Activated gamma-delta T cell treated with Interleukin-2 at 50 U/mL for 16 hours (primary cell): ENCODE measurements around the gene CEACAM19.
"Not testable (repeated sequence)": the region's sequence is repeated elsewhere in the genome, so short reads cannot be mapped to it uniquely, and the experiment has no call there.

Experiments used
- DNase-seq: peaks from one replicate; pipeline ENCODE4 v3.0.0-alpha.2; 2020

CEACAM19 gene

DNA sequence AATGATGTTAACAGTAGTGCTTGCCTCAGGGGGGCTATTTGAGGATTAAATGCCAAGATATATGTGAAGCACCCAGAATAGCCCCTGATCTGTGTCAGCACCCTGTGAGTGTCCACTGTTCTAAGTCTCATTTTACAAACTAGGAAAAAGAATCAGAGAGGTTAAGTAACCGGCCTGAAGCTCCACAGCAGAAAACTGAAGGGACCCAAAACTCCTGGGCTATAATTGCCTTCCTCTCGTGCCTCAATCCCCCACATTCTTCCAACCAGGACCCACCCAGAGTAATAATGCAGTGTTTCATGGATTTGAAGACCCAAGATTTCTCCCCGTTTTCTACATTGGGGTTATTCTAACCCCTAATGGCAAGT is 25.2 kb upstream of the CEACAM19 start:
- DNase-seq: no peak

DNA sequence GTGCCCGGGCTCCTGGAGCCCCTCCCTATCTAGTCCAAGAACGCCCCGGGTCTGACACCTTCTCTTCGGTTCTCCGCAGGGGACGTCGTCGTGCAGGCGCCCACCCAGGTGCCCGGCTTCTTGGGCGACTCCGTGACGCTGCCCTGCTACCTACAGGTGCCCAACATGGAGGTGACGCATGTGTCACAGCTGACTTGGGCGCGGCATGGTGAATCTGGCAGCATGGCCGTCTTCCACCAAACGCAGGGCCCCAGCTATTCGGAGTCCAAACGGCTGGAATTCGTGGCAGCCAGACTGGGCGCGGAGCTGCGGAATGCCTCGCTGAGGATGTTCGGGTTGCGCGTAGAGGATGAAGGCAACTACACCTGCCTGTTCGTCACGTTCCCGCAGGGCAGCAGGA is 24.1 kb upstream of the CEACAM19 start:
- no peak for DNase-seq

DNA sequence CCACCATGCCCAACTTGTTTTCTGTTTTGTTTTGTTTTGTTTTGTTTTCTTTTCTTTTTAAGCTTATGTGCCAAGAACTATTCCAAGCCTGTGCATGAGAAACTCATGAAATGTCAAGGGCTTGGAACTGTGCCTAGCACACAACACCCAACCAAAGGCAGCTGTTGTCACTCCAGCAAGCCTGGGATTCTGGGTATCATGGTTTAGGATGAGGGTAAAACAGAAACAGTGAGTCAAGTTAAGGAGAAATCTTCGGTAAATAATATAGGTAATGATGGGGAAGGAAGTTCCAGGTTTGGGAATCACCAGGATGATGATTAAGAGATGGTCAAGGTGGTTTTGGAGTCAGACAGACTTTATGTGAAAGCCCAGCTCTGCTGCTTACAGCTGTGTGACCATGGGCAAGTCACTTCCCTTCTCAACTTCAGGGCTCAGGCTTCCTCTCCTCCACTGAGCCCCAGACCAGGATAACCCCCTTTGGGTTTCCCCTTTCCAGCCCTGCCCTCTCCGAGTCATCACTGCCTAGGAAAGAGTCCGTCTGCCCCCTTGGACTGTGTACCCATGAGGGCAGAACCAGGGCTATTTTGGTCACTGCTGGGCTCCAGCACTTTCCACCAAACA is 22.5 kb upstream of the CEACAM19 start:
- no peak for DNase-seq

DNA sequence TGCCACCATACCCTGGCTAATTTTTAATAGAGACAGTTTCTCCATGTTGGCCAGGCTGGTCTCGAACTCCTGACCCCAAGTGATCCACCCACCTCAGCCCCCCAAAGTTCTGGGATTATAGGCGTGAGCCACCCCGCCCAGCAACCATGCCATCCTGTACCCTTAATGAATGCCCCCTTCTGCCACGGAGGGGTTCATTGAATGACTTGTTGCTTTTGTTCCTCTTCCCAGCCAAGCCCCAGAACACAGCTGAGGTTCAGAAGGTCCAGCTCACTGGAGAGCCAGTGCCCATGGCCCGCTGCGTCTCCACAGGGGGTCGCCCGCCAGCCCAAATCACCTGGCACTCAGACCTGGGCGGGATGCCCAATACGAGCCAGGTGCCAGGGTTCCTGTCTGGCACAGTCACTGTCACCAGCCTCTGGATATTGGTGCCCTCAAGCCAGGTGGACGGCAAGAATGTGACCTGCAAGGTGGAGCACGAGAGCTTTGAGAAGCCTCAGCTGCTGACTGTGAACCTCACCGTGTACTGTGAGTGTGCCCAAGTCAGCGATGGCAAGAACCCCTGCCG is 21.6 kb upstream of the CEACAM19 start:
- no peak for DNase-seq

DNA sequence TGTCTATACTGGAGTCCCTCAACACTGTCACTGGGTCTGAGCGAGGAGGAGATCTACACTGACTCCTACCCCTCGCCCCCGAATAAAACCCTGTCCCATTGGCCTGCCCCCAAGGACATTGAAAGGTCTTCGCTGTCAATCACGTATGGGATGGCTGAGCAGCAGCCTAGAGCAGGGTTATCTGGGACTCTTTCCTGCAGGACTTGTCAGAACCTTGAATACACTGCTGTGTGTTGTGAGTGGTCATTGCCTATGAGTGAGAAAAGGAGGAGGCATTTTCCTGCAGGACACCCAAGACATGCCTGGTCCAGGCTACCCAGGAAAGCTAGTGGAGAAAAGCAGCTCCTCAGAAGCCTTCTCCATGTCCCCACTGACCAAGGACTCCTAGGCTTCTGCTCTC is 17.9 kb upstream of the CEACAM19 start:
- DNase-seq: no peak

DNA sequence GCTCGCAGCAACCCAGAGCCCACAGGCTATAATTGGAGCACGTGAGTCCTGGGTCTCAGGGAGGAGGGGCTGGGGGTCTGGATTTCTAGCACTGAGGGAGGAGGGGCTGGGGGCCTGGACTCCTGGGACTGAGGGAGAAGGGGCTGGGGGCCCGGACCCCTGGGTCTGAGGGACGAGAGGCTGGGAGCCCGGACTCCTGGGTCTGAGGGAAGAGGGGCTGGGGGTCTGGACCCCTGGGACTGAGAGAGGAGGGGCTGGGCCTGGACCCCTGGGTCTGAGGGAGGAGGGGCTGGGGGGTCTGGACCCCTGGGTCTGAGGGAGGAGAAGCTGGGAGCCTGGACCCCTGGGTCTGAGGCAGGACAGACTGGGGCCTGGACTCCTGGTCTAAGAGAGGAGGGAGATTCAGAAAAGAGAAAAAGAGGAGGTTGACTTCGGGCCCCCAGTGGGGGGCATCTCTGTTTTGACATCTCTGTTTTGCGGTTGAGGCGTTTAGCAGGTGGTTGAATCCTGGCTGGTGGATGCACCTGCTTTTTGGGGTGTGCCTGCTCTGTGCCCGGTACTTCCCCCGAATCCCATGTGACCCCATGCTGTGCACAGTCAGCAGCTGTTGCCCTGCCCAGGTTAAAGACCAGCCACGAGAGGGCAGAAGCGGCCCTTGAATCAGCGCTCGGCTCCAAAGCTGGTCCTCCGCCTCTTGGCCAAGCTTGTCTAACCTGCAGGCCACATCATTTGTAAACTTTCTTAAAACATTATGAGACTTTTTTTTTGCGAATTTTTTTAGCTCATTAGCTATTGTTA is 17.1 kb upstream of the CEACAM19 start:
- peak; percentile 57 for DNase-seq

DNA sequence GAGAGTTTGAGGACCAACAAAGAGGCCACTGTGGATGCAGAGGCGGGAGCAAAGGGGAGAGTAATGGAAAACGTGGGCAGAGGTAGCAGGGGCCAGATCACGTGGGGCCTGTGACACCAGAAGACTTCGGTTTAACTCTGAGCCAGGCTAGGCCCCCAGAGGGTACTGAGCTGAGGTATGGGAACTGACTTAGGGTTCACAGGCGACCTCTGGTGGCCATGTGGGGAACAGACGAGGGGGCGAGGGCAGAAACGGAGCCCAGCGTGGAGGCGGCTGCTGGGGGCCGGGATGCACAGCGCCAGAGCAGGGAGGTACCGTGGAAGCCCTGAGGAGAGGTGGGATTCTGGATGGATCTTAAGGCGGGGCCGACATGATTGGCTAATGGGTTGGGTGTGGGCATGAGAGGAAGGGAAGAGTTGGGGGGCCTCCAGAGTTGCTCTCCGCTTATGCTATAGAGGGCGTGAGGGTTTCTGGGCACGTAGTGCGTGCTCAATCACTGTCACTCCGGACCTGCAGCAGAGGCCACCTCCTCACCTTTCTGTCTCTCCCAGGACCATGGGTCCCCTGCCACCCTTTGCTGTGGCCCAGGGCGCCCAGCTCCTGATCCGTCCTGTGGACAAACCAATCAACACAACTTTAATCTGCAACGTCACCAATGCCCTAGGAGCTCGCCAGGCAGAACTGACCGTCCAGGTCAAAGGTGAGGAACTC is 13.9 kb upstream of the CEACAM19 start:
- DNase-seq: peak; percentile 61

DNA sequence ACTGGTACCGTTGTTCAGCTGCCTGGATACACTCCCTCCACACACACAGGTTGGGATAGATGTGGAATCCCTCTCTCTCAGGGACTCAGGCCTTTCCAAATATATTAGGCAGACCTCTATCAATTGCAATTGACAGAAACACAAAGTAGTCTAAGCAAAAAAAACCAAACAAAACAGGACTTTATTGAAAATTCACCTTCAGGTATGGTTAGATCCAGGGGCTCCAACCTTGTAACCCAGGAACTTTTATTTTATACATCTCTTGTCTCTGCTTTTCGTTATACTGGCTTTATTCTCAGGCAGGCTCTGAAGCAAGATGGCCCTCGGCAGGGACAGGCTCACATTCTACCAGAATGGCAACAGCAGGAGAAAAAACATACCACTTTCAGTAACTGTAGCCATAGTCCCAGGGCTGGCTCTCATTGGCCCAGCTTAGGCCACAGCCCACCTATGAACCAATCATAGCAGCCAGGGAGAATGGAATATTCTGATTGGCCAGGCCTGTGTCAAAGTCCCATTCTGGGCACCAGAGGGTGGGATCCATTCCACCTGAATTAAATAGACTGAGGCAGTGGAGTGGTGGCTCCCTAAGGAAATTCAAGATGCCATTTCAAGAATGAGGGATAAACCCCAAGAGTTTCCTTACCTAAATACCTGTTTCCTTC is 13.1 kb upstream of the CEACAM19 start:
- DNase-seq: no peak

DNA sequence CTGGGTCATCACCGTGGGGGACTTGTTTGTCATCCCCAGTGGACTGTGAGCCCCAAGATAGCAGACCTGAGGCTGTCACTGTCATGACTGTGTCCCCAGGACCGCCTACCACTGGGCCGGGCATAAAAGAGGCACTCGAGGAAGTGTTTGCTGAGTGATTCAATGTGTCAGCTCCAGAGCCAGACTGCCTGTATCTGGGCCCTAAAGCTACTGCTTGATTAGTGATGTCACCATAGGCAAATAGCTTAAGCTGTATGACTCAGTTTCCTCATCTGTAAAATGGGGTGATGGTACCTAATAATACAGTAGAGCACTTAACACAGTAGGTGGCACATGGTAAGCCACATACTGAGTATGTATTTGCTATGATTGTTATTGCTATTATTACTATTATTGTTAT is 11.2 kb upstream of the CEACAM19 start:
- DNase-seq: no peak

DNA sequence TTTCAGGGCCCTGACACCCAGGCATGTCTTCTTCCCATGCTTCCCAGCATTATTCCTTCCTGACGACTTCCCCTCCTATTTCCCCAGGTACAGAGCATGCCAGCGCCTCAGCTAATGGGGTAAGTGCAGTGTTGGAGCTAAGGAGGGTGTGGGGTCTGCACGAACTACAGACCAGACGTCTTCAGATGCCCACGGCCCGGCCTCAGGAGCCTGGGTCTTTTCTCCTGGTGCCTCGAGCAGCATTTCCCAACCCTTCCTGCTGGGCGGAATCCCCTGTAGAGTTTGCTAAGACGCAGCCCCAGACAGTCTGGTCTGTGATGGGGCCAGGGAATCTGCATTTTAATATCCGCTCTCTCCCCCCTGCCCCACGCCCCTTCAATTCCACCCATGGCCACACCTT is 10.1 kb upstream of the CEACAM19 start:
- no peak for DNase-seq

DNA sequence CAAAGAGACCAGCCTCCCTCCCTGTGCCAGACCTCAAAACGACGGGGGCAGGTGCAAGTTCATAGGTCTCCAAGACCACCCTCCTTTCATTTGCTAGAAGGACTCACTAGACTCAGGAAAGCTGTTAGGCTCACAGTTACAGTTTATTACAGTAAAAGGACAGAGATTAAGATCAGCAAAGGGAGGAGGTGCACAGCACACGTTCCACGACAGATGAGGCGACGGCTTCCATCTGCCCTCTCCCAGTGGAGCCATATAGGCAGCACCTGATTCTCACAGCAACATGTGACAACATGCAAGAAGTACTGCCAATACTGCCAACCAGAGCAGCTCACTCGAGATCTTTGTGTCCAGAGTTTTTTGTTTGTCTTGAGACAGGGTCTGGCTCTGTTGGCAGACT is 9.4 kb upstream of the CEACAM19 start:
- no peak for DNase-seq

DNA sequence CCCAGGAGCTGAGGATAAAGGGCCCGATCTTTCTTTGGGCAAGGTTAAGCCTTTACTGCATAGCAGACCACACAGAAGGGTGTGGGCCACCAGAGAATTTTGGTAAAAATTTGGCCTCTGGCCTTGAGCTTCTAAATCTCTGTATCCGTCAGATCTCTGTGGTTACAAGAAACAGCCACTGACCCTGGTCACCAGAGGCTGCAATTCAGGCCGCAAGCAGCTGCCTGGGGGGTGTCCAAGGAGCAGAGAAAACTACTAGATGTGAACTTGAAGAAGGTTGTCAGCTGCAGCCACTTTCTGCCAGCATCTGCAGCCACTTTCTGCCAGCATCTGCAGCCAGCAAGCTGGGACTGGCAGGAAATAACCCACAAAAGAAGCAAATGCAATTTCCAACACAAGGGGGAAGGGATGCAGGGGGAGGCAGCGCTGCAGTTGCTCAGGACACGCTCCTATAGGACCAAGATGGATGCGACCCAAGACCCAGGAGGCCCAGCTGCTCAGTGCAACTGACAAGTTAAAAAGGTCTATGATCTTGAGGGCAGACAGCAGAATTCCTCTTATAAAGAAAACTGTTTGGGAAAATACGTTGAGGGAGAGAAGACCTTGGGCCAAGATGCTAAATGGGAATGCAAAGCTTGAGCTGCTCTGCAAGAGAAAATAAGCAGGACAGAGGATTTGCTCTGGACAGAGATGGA is 8.4 kb upstream of the CEACAM19 start:
- DNase-seq: no peak

DNA sequence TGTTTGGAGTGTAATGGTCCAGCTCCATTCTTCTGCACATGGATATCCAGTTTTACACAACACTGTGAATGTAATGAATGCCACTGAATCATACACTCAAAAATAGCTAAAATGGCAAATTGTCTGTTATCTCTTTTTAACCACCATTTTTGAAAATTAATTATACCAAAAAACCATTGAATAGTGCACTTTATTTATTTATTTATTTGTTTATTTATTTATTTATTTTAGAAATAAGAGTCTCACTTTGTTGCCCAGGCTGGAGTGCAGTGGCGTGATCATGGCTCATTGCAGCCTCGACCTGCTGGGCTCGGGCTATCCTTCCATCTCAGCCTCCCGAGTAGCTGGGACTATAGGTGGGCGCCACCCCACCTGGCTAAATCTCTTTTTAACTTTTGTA is 7.3 kb upstream of the CEACAM19 start:
- no peak for DNase-seq

DNA sequence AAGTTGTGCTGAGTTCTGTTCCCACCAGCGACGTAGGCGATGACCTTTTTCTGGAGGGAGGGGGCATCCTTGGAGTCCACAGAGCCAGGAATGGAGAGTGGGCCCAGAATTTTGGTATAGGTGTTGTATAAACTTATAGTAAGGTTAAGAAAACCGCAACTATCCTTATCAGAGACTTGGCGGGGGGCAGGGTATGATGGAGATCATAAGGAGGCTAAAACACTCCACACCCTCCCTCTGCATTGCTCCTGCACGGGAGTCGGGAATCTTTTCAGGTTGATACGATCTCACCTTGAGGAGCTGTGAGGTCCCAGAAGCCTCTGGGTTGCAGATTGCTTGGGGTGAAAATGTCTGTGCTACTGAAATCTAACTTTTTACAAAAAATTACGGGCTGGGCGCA is 6.3 kb upstream of the CEACAM19 start:
- no peak for DNase-seq

DNA sequence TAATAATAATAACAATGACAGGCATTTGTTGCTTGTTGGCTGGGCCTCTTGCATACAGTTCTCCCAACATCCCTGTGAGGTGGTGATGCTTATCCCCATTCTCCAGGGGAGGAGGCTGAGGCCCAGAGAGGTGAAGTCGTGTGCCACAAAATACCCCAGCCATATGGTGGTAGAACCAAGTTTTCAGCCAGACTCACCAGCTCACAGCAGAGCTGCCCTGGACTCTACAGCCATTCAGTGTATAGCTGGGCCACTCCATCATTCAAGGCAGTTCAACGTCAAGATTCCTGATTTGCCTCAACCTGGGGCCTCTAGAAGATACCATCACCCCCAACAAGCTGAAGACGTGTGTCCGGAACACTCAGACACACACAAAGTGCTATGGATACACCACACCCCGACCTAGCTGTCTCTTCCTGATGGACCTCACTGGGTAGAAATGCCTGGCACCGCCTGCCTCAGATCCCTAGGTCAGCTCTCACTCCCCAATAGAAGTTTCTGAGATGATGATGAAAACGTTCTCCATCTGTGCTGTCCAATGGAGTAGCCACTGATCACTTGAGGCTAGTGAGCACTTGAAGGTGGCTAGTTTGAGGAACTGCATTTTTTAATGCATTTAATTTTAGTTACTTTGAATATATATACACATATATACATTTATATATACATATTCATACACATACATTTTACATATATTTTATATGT is 4.3 kb upstream of the CEACAM19 start:
- DNase-seq: no peak

DNA sequence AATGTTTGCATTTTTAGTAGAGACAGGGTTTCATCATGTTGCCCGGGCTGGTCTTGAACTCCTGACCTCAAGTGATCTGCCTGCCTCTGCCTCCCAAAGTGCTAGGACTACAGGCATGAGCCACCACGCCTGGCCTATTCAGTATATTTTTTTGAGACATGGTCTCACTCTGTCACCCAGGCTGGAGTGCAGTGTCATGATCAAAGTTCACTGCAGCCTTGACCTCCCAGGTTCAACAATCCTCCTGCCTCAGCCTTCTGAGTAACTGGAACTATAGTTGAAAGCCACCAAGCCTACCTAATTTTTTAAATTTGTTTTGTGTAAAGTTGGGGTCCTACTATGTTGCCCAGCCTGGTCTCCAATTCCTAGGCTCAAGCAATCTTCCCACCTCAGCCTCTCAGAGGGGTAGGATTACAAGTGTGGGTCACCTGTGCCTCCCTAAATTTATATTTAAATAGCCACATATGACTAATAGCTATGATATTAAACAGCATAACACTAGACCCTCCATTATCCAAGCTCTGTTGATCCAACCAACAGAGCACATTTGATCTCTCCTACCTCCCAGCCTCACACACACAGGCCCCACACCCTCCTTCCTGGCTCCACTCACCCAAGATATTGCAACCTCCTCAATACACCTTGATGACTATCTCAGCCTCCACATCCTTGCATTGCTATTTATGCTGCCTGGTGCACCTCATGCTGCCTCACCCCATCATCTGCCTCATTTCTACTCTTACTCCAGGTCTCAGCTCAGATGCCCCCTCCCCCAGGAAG is 2.1 kb upstream of the CEACAM19 start:
- no peak for DNase-seq

DNA sequence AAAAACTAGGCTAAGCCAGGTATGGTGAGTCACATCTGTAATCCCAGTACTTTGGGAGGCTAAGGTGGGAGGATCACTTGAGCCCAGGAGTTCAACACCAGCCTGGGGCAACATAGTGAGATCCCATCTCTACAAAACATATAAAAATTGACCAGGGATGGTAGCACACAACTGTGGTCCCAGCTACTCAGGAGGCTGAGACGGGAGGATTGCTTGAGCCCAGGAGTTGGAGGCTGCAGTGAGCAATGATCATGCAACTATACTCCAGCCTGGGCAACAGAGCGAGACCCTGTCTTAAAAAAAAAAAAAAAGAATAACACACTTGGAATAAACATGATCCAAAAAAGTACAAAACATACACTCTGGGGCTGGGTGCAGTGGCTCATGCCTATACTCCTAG is 1.3 kb upstream of the CEACAM19 start:
- not testable (repeated sequence) for DNase-seq

DNA sequence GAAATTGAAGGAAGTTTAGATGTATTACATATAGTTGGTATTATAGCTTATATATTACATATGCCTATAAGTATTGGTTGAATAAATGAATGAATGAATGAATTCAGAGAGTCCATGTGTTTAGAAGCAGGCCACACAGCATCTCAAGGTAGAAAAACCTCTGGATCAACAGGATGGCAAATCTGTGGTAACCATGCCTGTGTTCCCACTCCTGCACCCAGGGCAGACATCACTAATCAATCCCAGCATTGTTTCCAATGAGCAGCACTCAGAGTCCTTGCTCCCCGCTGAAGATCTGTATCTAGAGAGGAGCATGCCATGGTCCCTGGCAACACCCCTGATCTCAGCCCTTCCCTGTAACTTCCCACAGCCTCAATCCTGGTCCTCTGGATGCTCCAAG is 944 bp downstream of the CEACAM19 start:
- DNase-seq: no peak

DNA sequence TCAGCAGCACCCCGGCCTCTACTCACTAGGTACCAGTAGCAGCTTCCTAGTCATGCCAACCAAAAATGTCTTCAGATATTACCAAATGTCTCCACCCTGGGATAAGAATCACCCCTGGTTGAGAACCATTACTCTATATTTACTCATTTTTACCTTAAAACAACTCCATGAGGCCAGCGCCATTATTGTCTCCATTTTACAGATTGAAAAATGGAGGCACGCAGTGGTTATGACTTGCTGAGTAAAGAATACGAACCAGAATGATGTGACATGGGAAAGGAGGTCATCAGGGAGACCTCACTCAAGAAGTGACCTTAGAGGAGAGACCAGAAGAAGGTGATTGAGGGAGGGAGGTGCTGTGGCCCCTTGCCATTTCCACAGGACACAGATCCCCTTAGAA is 2.2 kb downstream of the CEACAM19 start:
- DNase-seq: no peak

DNA sequence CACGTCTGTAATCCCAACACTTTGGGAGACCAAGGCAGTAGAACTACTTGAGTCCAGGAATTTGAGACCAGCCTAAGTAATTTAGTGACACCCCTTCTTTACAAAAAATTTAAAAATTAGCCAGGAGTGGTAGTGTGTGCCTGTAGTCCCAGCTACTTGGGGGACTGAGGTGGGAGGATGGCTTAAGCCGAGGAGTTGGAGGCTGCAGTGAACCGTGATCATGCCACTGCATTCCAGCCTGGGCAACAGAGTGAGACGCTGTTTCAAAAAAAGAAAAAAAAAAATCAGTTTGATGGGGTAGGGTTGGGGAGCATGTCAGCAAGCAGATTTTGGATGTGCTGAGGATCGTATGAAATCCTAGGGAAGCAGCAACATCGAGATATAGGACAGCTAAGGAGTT is 4.2 kb downstream of the CEACAM19 start:
- DNase-seq: no peak
